ENCODE measurements around the gene RUFY3.

The RUFY3 gene

GRCh38 chr4:70749313-70749712 lies 27.5 kb downstream of the RUFY3 start:
- TF ChIP-seq CTBP1 (IDR thresholded peaks at IDR 0.05; ENCODE audit: borderline replicate concordance) (no peak), TARDBP (IDR thresholded peaks at IDR 0.05) (no peak), SUZ12 (IDR thresholded peaks at IDR 0.05) (no peak)
- no peak for DNase-seq (ENCODE audit: extremely low spot score)
- CTCF ChIA-PET: interaction anchor here (0.8 kb wide), 1 partner anchor 13 kb away, joined by 4 read pairs; no protein-coding TSS in a partner anchor
- POLR2A ChIA-PET: no interaction called here

- ChIA-PET POLR2A (no interaction called here), CTCF (no interaction called here)
- DNase-seq (ENCODE audit: extremely low spot score): no peak
- TF ChIP-seq SP1 (IDR thresholded peaks at IDR 0.05) (no peak), SUZ12 (IDR thresholded peaks at IDR 0.05) (no peak), TARDBP (IDR thresholded peaks at IDR 0.05) (no peak), HDGF (IDR thresholded peaks at IDR 0.05; ENCODE audit: borderline replicate concordance) (no peak), ELF4 (IDR thresholded peaks at IDR 0.05) (no peak), ARNT (IDR thresholded peaks at IDR 0.05) (no peak), FOXA1 (IDR thresholded peaks at IDR 0.05) (no peak), ZNF384 (IDR thresholded peaks at IDR 0.05) (no peak), LEF1 (IDR thresholded peaks at IDR 0.05; ENCODE audit: borderline replicate concordance) (no peak), FOXM1 (IDR thresholded peaks at IDR 0.05; ENCODE audit: borderline replicate concordance) (no peak), L3MBTL2 (conservative IDR thresholded peaks at IDR 0.05) (no peak), NFRKB (IDR thresholded peaks at IDR 0.05) (no peak), FOXK2 (IDR thresholded peaks at IDR 0.05) (no peak), PKNOX1 (IDR thresholded peaks at IDR 0.05) (no peak), BHLHE40 (IDR thresholded peaks at IDR 0.05; ENCODE audit: borderline replicate concordance) (no peak), CTBP1 (IDR thresholded peaks at IDR 0.05; ENCODE audit: borderline replicate concordance) (no peak)
Measured at GRCh38 chr4:70752236-70752635, 30.5 kb downstream of the RUFY3 start.

GRCh38 chr4:70753630-70754029 lies 31.9 kb downstream of the RUFY3 start:
- CTCF ChIA-PET: interaction anchor here (0.7 kb wide), 1 partner anchor 64 kb away, joined by 6 read pairs; no protein-coding TSS in a partner anchor
- POLR2A ChIA-PET: no interaction called here
- TF ChIP-seq NFRKB (IDR thresholded peaks at IDR 0.05) (no peak), PKNOX1 (IDR thresholded peaks at IDR 0.05) (no peak), FOXA1 (IDR thresholded peaks at IDR 0.05) (no peak), BHLHE40 (IDR thresholded peaks at IDR 0.05; ENCODE audit: borderline replicate concordance) (no peak), LEF1 (IDR thresholded peaks at IDR 0.05; ENCODE audit: borderline replicate concordance) (no peak), FOXK2 (IDR thresholded peaks at IDR 0.05) (no peak), HDGF (IDR thresholded peaks at IDR 0.05; ENCODE audit: borderline replicate concordance) (no peak), CTBP1 (IDR thresholded peaks at IDR 0.05; ENCODE audit: borderline replicate concordance) (no peak), FOXM1 (IDR thresholded peaks at IDR 0.05; ENCODE audit: borderline replicate concordance) (no peak), ARNT (IDR thresholded peaks at IDR 0.05) (no peak), ZNF384 (IDR thresholded peaks at IDR 0.05) (no peak), TARDBP (IDR thresholded peaks at IDR 0.05) (no peak), SUZ12 (IDR thresholded peaks at IDR 0.05) (no peak), L3MBTL2 (conservative IDR thresholded peaks at IDR 0.05) (no peak), ELF4 (IDR thresholded peaks at IDR 0.05) (no peak), SP1 (IDR thresholded peaks at IDR 0.05) (no peak)
- DNase-seq (ENCODE audit: extremely low spot score): no peak

- CTCF ChIA-PET: interaction anchor here (0.7 kb wide), 1 partner anchor 65 kb away, joined by 6 read pairs; no protein-coding TSS in a partner anchor
- TF ChIP-seq TARDBP (IDR thresholded peaks at IDR 0.05) (no peak), SUZ12 (IDR thresholded peaks at IDR 0.05) (no peak), PKNOX1 (IDR thresholded peaks at IDR 0.05) (no peak), FOXA1 (IDR thresholded peaks at IDR 0.05) (no peak), ELF4 (IDR thresholded peaks at IDR 0.05) (no peak), FOXK2 (IDR thresholded peaks at IDR 0.05) (no peak), SP1 (IDR thresholded peaks at IDR 0.05) (no peak), HDGF (IDR thresholded peaks at IDR 0.05; ENCODE audit: borderline replicate concordance) (no peak), FOXM1 (IDR thresholded peaks at IDR 0.05; ENCODE audit: borderline replicate concordance) (no peak)
- no peak for DNase-seq (ENCODE audit: extremely low spot score)
- POLR2A ChIA-PET: no interaction called here
Measured at GRCh38 chr4:70754470-70754869, 32.7 kb downstream of the RUFY3 start.

- ChIA-PET POLR2A (no interaction called here), CTCF (no interaction called here)
- no peak for DNase-seq (ENCODE audit: extremely low spot score)
- TF ChIP-seq NFRKB (IDR thresholded peaks at IDR 0.05) (no peak), ARNT (IDR thresholded peaks at IDR 0.05) (no peak), L3MBTL2 (conservative IDR thresholded peaks at IDR 0.05) (no peak), FOXK2 (IDR thresholded peaks at IDR 0.05) (no peak), ZNF384 (IDR thresholded peaks at IDR 0.05) (no peak), LEF1 (IDR thresholded peaks at IDR 0.05; ENCODE audit: borderline replicate concordance) (no peak), HDGF (IDR thresholded peaks at IDR 0.05; ENCODE audit: borderline replicate concordance) (no peak), SP1 (IDR thresholded peaks at IDR 0.05) (no peak), FOXA1 (IDR thresholded peaks at IDR 0.05) (no peak)
Measured at GRCh38 chr4:70754990-70755688, 33.4 kb downstream of the RUFY3 start.

- no peak for DNase-seq (ENCODE audit: extremely low spot score)
- TF ChIP-seq SP1 (IDR thresholded peaks at IDR 0.05) (no peak), SUZ12 (IDR thresholded peaks at IDR 0.05) (no peak), L3MBTL2 (conservative IDR thresholded peaks at IDR 0.05) (no peak), TARDBP (IDR thresholded peaks at IDR 0.05) (no peak), NFRKB (IDR thresholded peaks at IDR 0.05) (no peak), FOXK2 (IDR thresholded peaks at IDR 0.05) (no peak)
- CTCF ChIA-PET: no interaction called here
- POLR2A ChIA-PET: interaction anchor here (0.6 to 1.0 kb wide), 2 partner anchors 8 to 143 kb away, joined by 3 read pairs; partner anchors contain the start of gene MOB1B
Measured at GRCh38 chr4:70759126-70759525, 37.4 kb downstream of the RUFY3 start.

Measured in HEK293T (cell line).